Measurements from ENCODE around the gene PTPRD. TPM values are rescaled to one million over a fixed set of nuclear protein-coding genes. Genes with fewer than 3 reads are reported as not detected.

PTPRD gene
- total RNA-seq, 4 donors from 2014 or later: 0.72 to 8.0 (median 3.0) TPM

GRCh38 chr9:8772302-8772701 is 1840.5 kb downstream of the PTPRD start:
- TF ChIP-seq CTCF (IDR thresholded peaks at IDR 0.05): no peak
- TF ChIP-seq POLR2A (IDR thresholded peaks at IDR 0.05): no peak
- no peak for DNase-seq (ENCODE audit: low spot score in 2 of 2)
- 91 to 97% methylated on average over 1 of the region's 1 CpG for WGBS, 2 donors
- intact Hi-C loops (cut with DNase I; ENCODE audit: low total_unique reads): no loop called here
- no peak overlapping the region for H3K4me3 ChIP-seq (ENCODE audit: low read depth, poor library complexity, severe bottlenecking)

- intact Hi-C loops (cut with DNase I; ENCODE audit: low total_unique reads): no loop called here
- WGBS, 2 donors: 39 to 48% methylated on average over 4 of the region's 4 CpGs
- no peak overlapping the region for H3K4me3 ChIP-seq (ENCODE audit: low read depth, poor library complexity, severe bottlenecking)
- no peak for DNase-seq (ENCODE audit: low spot score in 2 of 2)
- TF ChIP-seq CTCF (IDR thresholded peaks at IDR 0.05) (no peak), POLR2A (IDR thresholded peaks at IDR 0.05) (no peak)
These were observed 1843.6 kb downstream of the PTPRD start for GRCh38 chr9:8769153-8769552.

DNA sequence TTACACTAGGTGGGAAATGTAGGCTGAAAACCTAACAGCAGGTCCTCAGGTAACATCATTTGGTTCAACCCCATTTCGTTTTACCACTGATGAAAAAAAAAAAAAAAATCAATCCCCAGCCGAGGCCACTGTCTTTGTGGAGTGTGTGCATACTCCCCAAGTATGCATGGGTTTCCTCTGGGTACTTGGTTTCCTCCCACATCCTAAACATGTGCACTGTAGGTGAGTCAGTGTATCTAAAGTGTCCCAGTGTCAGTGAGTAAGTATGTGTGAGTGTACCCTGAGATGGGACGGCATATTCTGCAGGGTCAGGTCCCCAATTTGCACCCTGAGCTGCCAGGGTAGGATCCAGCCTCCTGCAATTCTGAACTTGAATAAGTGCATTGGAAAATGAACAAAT is 1846.7 kb downstream of the PTPRD start:
- 83 to 84% methylated on average over 3 of the region's 3 CpGs for WGBS, 2 donors
- no peak overlapping the region for H3K4me3 ChIP-seq (ENCODE audit: low read depth, poor library complexity, severe bottlenecking)
- no peak for DNase-seq (ENCODE audit: low spot score in 2 of 2)
- intact Hi-C loops (cut with DNase I; ENCODE audit: low total_unique reads): no loop called here
- TF ChIP-seq CTCF (IDR thresholded peaks at IDR 0.05) (no peak), POLR2A (IDR thresholded peaks at IDR 0.05) (no peak)

- 80 to 83% methylated on average over 1 of the region's 1 CpG for WGBS, 2 donors
- H3K4me3 ChIP-seq (ENCODE audit: low read depth, poor library complexity, severe bottlenecking): no peak overlapping the region
- TF ChIP-seq CTCF (IDR thresholded peaks at IDR 0.05) (no peak), POLR2A (IDR thresholded peaks at IDR 0.05) (no peak)
- intact Hi-C loops (cut with DNase I; ENCODE audit: low total_unique reads): no loop called here
- no peak for DNase-seq (ENCODE audit: low spot score in 2 of 2)
These were observed 1848.8 kb downstream of the PTPRD start for GRCh38 chr9:8764051-8764450.

DNA sequence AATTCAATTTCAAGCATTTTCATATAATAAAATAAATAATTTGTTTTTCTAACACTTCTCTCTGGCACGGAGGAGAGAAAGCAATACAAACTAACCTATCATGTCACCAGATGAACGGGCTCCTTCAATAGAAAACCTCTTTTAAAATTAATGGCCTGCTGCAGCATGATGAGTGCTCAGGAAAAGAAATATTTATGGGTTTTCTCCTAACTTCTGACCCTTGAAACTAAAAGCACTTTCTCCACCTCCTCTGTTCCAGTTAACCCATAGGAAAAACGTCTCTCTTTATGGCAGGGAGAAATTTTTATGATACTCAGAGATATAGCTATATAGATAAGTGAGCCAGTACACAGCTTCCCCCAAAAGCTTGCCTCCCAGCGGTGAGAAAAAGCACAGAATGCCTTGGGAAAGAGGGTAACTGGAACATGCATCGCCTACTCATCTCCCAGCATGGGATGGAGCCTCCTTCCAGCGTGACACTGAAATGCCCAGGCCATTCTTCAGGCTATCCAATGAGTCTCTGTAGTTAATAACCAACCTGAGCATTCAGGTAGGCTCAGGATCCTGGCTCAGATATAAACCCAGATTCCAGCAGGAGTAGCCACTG is 1850.2 kb downstream of the PTPRD start:
- H3K4me3 ChIP-seq (ENCODE audit: low read depth, poor library complexity, severe bottlenecking): no peak overlapping the region
- DNase-seq (ENCODE audit: low spot score in 2 of 2): no peak
- TF ChIP-seq POLR2A (IDR thresholded peaks at IDR 0.05) (no peak), CTCF (IDR thresholded peaks at IDR 0.05) (no peak)
- intact Hi-C loops (cut with DNase I; ENCODE audit: low total_unique reads): no loop called here
- 82 to 87% methylated on average over 6 of the region's 6 CpGs for WGBS, 2 donors
